ENCODE data around the gene FBXW4.

Gene FBXW4

GRCh38 chr10:101696632-101697031 is 1.7 kb upstream of the FBXW4 start:
- no peak for DNase-seq

DNA sequence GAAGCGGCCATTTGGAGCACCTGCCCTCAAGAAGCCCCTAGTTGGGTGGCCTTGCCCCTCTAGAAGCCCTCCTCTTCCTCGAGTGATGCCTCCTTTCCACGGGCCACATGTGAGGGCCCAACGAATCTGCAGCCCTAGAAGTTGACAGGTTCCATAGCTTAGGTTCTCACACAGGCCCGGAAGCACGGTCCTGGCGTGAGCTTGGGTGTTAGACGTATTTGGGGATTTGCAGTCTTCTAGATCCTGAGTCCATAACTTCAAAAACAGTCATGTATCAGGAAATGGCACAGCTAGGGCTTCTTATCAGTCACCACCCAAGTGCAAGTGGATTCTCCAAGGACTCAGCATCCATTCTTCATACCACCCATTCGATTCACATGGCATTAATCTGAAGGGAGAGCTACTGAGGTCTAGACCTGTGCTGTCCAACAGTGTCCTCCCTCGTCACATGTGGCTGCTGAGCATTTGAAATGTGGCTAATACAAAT is 477 bp upstream of the FBXW4 start:
- no peak for DNase-seq

DNA sequence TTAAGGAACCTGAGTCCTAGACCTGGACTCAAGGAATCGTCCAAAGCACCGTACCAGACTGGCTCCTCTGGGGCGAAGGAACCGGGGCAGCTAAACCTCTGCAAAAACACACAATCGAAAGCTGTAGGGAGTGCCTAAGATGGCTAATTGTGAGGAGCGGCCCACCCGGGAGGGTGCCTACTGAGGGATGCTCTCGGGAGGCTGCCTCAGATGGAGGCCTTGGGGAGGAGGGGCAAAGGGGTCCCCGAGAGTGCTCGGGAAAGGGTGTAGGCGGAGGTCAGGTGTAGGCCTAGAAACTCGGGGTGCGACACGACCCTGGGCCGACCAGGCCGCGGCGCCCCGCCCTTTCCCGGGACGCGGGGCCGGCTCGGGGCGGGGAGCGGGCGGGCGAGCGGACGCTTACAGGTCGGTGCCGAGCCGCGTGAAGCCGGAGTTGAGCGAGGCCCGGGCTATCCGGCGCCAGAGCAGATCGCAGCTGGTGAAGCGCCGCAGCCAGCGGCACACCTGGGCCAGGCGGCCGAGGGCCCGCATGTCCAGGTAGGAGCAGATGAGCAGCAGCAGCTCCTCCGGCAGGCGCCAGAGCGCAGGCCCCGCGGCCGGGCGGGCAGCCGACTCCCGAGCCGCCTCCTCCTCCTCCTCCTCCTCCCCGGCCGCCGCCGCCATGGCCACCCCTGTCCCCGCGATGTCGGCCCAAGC is 844 bp downstream of the FBXW4 start:
- peak; percentile 57 for DNase-seq

DNA sequence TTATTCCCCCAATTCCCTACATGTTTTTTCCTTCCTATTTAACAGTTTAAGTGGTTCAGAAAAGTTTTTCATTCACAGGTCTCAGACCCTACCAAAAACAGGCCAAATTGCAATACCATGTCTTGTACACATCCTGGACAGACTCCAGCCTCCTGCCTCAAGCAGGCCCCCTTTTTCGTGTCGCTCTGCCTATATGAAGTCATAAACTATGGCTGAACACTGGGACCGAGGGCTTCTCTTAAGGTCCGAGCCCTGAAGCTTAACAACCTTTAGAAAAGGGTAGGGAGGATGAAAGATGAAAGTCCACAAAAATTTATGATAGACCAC is 1.4 kb downstream of the FBXW4 start:
- DNase-seq: no peak

- no peak for DNase-seq
These were observed 3.9 kb downstream of the FBXW4 start for GRCh38 chr10:101691081-101691480.

DNA sequence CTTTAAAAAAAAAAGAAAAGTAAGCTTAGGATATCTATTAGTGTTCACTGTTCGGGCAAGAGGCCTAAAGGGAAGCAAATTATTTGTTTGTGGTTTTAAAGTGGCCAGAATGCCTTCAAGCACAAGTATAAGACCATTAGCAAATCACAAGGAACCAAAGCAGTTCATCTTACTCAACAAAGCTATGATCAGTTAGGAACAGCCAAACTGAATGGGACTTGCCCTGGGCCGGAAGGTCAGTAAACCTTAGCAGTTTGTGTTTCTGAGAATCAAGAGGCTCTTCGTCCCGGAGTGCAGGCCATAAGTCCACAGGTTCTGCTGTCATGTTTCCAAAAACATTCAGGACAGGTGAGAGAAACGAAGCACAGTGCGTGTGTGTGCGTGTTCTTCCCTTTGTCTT is 4.5 kb downstream of the FBXW4 start:
- DNase-seq: no peak

- DNase-seq: no peak
These were observed 7.8 kb downstream of the FBXW4 start for GRCh38 chr10:101687071-101687658.

DNA sequence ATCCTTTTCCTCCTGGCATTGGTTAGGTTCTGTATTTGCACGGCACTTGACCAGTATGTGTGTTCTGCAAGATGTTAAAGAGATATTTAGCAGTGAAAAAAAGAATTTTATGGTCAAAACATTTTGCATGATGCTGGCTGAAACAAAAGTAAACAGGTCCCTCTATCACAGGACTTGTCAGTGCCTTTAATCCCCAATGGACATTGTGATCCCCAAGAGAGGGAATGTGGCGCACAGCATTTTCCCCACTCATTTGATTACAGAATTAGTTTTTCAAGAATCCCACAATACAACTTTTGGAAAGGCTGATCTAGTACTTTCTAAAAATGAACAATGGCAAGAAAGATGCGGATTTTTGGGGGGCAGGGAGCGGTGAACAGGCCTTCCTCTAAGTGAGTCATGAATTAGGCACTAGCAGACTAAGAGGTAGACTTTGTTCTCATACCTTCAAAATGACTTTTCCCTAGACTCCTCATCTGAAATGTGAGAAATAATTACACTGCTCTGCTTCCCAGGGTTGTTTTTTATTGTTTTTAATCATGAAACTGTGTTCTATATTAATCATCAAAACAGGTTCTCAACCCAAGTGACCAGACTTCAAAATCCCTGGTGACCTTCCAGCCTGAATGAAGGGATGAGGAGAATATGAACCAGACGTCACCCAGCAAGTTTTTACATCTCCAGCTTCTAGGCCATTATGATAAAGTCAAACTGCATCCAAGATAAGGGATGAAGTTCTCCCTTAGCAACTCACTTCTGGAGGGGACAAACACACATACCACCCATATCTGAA is 8.6 kb downstream of the FBXW4 start:
- DNase-seq: no peak

DNA sequence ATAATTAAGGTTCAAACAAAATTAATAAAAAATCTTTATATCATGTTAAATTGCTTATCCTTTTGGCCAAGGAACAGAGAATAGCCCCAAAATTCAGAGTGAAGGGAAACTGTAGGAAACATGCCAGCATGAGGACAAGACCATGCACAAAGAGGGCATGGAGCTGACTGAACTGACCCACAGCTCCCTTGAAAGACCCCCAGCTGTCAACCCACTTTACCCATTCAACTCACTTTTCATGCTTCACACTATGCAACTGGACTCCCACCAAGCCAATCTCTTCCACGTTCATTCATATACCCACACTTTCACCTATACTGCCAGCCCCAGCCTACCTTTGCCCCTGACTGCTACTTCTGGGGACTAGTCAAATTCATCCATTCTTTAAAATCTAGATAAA is 10.2 kb downstream of the FBXW4 start:
- no peak for DNase-seq

GRCh38 chr10:101683276-101683675 is 11.7 kb downstream of the FBXW4 start:
- DNase-seq: no peak

- no peak for DNase-seq
These were observed 12.7 kb downstream of the FBXW4 start for GRCh38 chr10:101682172-101682825.

DNA sequence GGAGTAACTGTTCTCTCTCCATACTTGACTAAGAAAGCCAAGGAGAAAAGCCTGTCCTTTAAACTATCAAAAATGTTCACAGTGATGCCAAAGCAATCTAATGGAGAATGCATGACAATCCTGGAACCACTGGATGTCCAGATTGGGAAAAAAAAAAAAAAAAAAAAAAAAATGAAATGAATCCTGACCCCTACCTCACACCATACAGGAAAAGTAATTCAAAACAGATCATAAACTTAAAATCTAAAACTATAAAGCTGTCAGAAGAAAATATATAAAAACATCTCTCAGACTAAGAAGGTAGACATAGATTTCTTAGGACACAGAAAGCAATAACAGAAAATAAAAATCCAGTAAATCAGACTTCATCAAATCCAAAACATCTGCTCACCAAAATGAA is 18.4 kb downstream of the FBXW4 start:
- DNase-seq: no peak

DNA sequence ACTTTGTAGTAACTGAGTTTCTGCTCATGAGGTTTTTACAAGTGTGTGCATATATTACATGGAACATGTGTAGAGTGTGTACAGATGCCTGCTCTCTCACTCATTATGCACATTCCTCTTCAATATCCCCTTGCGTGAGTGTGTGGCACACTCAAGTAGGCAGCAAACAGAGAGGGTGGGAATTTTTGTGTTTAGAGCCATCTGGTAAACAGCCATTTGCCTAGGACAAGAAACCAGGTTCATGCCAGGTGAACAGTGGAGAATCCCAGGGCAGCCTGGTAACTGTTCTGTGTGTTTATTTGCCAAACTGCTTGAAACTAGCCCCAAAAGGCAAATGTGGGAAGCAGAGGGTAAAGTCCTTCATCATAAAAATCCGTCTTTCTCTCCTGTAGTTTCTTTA is 19.9 kb downstream of the FBXW4 start:
- no peak for DNase-seq

DNA sequence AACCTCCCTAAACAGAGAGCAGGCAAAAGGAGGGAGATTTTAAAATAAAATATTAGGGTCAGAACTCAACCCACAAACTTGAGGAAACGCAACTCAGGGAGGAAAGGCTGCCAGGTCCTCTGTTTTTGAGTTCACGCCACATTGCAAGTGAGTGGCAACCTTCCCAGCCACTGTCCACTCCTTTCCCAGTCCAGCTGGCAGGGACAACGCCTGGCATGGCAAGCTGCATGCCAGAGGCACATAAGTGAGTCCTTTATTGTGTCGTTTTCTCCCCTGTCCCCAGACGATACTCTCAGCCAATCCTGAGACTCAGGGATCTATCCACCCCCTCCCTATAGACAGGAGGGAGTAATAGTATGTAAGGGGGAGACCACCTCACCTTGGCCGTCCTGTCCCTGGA is 22.4 kb downstream of the FBXW4 start:
- DNase-seq: no peak

- DNase-seq: no peak
These were observed 23.5 kb downstream of the FBXW4 start for GRCh38 chr10:101671453-101671852.

DNA sequence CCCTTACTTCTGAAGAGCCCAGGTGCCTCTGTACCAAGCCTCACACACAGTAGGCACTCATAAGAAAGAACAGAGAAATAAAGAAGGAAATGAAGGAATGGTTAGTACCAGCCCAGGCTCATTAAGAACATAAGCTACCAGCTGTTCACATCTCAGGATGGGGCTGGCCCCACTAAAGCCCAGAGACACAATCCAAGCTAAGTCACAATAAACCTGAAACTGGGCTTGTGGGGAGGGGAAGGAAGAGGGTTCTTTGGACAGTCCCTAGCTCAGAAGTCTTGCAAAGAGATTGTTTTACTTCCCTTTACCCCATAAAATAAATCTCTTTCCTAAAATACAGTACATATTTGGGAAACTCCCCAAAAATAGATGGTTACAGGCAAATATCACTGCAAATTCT is 24.3 kb downstream of the FBXW4 start:
- no peak for DNase-seq

DNA sequence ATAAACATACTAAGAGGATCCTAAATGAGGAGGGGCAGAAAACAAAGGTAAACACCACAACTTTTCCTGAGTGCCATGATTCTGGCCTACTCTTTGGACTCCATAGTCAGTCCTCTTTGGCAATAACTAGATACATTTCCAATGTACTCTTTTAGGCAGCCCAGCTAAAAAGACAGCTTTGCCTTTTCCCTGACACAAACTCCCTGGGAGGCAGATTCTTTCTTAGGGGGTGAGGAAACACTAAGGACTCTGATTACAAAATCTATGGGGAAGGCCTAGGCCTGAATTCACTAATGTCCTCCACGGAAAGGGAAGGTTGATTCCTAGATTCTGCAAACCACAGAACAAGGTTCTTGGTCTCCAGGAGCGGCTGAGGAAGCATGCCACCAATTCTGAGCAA is 25.8 kb downstream of the FBXW4 start:
- DNase-seq: no peak

GRCh38 chr10:101668566-101668965 is 26.4 kb downstream of the FBXW4 start:
- DNase-seq: no peak

GRCh38 chr10:101666083-101666482 is 28.9 kb downstream of the FBXW4 start:
- DNase-seq: no peak

- DNase-seq: no peak
These were observed 31.9 kb downstream of the FBXW4 start for GRCh38 chr10:101663097-101663496.

- no peak for DNase-seq
These were observed 34.7 kb downstream of the FBXW4 start for GRCh38 chr10:101660256-101660655.

DNA sequence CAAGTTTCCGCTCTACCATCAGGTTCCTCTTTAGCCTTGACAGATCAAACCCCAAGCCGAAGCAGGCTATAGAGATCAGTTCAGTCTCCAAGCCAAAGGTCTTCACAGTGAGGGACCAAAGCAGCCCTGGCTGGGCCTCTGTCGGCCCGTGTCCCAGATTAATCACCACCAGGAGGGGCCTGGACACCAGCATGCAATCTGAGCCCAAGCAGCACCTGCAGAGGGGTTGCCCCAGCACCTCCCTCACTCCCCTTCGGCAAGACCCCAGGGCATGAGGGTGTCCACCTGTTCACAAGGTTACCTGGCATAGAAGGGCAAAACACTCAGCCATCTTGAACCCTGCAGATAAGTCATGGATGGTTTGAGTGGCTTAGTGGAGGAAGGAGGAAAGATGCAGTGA is 36.0 kb downstream of the FBXW4 start:
- no peak for DNase-seq

GRCh38 chr10:101656890-101657289 is 38.1 kb downstream of the FBXW4 start:
- DNase-seq: no peak

DNA sequence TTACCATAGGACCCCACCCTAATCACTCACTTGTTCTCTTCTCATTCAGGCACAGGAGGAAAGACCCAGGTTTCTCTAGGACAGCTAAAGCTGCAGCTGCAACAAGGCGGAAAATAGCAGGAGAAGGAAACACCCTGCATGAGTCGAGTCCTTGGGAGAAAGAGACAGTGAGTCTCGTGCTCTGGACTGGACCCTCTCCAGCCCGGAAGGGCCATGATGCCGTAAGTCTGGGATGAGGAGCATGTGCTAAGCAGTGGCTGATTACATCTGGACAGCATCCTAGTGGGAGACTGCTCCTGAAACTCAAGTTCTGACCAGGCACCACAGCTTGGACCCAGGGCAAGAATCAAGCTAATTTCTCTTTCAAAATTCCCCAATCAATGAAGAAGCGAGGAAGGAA is 39.4 kb downstream of the FBXW4 start:
- DNase-seq: no peak
